Nephron (organoid): ENCODE measurements around the gene SERPINB5.

Experiments
- H3K27ac Mint-ChIP-seq, 3 experiments: 2 replicates each; pipeline ENCODE4 v1.8.0; 2020; ENCODE audit warnings: mixed read lengths in 3 of 3, mild to moderate bottlenecking in 2 of 3, moderate library complexity in 1 of 3
- H3K27me3 Mint-ChIP-seq: 2 replicates; pipeline ENCODE4 v1.8.0; 2021; ENCODE audit warnings: low read depth, mild to moderate bottlenecking, moderate library complexity, mixed read lengths
- H3K36me3 Mint-ChIP-seq: 2 replicates; pipeline ENCODE4 v1.8.0; 2020; ENCODE audit warnings: low read depth, mixed read lengths
- H3K4me1 Mint-ChIP-seq: 2 replicates; pipeline ENCODE4 v1.8.0; 2020; ENCODE audit warnings: mixed read lengths
- H3K4me3 Mint-ChIP-seq, 3 experiments: 2 replicates each; pipeline ENCODE4 v1.8.0; 2020; ENCODE audit warnings: mild to moderate bottlenecking in 3 of 3, mixed read lengths in 3 of 3, moderate library complexity in 2 of 3
- H3K9me3 Mint-ChIP-seq: 2 replicates; pipeline ENCODE4 v1.8.0; 2020; ENCODE audit warnings: mixed read lengths
- TF ChIP-seq, protein P1 (sequence below), 3 experiments: fragments of 200-600 bp; sonication (generic); IDR thresholded peaks; one replicate each; pipeline ENCODE4 v1.5.0; 2021; ENCODE audit warnings: antibody characterized with exemption in 3 of 3; ENCODE audit not compliant: unreplicated experiment in 3 of 3

SERPINB5 gene

DNA sequence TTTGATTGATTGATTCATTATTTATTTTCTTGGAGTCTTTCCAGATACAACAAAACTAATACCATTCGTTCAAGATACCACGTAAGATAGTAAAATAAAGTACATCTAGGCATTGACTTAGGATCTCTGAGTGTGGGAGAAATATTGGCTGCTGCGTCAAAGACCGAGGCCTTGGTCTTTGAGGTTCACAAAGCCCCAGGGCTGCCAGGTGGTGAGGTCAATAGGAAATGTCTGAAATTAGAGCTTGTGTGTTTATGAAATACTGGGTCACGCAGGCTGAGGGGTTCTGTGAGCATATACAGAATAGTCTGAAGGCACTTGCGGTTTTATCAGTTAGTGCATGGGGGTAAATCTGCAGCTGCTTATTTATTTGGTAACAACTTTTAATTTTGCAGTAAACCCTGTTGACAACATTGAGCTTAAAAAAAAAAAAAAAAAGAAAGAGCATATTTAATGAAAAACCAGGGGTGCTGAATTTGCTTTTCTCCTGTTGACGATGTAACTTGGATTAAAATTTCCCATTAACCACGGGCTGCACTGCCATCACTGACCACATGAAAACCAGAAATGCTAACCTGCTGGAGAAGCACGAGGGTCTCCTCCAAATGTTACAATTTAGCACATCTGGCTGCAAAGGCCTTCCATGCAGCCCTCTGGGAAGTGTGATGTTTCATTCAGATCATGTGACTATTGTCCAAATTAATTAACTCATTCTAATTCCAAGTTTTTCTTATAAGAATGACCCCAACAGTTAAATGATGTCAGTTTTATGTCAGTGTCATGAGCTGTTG, 38.3 kb downstream of the SERPINB5 start:
- H3K27ac Mint-ChIP-seq: no peak overlapping the region
- H3K4me1 Mint-ChIP-seq: no peaks in the 10 kb centered on the region
- H3K9me3 Mint-ChIP-seq: no peaks in the 10 kb centered on the region
- H3K36me3 Mint-ChIP-seq: no peaks in the 10 kb centered on the region
- TF ChIP-seq, protein P1, sequence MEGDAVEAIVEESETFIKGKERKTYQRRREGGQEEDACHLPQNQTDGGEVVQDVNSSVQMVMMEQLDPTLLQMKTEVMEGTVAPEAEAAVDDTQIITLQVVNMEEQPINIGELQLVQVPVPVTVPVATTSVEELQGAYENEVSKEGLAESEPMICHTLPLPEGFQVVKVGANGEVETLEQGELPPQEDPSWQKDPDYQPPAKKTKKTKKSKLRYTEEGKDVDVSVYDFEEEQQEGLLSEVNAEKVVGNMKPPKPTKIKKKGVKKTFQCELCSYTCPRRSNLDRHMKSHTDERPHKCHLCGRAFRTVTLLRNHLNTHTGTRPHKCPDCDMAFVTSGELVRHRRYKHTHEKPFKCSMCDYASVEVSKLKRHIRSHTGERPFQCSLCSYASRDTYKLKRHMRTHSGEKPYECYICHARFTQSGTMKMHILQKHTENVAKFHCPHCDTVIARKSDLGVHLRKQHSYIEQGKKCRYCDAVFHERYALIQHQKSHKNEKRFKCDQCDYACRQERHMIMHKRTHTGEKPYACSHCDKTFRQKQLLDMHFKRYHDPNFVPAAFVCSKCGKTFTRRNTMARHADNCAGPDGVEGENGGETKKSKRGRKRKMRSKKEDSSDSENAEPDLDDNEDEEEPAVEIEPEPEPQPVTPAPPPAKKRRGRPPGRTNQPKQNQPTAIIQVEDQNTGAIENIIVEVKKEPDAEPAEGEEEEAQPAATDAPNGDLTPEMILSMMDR (IDR thresholded peaks at IDR 0.05; ENCODE audit: unreplicated experiment in 3 of 3): peak; percentile 25 to 37 (median 28)
- H3K27me3 Mint-ChIP-seq: peaks cover 23% of the 10 kb centered on the region
- H3K4me3 Mint-ChIP-seq: no peak overlapping the region

DNA sequence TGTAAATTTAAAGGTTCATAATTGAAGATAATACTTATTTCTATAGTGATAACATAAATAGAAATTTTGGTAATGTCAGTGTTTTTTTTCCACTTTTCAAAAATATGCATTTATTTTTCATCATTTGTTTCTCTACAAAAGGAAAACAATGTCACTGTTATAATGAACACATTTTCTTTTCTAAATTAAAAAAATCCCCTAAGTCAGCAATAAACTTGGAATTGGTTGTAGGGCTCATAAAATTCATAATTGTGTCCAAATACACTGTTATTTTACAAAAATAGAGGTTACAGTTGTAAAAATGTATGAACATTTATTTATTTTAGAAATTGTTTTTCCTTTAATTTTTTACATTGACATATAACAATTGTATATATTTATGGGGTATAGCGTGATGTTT, 39.0 kb downstream of the SERPINB5 start:
- TF ChIP-seq, protein P1 (IDR thresholded peaks at IDR 0.05; ENCODE audit: unreplicated experiment in 3 of 3): no peak
- no peak overlapping the region for H3K4me3 Mint-ChIP-seq
- no peak overlapping the region for H3K27ac Mint-ChIP-seq
- H3K36me3 Mint-ChIP-seq: no peaks in the 10 kb centered on the region
- H3K27me3 Mint-ChIP-seq: peaks cover 26% of the 10 kb centered on the region
- no peaks in the 10 kb centered on the region for H3K9me3 Mint-ChIP-seq
- H3K4me1 Mint-ChIP-seq: no peaks in the 10 kb centered on the region

DNA sequence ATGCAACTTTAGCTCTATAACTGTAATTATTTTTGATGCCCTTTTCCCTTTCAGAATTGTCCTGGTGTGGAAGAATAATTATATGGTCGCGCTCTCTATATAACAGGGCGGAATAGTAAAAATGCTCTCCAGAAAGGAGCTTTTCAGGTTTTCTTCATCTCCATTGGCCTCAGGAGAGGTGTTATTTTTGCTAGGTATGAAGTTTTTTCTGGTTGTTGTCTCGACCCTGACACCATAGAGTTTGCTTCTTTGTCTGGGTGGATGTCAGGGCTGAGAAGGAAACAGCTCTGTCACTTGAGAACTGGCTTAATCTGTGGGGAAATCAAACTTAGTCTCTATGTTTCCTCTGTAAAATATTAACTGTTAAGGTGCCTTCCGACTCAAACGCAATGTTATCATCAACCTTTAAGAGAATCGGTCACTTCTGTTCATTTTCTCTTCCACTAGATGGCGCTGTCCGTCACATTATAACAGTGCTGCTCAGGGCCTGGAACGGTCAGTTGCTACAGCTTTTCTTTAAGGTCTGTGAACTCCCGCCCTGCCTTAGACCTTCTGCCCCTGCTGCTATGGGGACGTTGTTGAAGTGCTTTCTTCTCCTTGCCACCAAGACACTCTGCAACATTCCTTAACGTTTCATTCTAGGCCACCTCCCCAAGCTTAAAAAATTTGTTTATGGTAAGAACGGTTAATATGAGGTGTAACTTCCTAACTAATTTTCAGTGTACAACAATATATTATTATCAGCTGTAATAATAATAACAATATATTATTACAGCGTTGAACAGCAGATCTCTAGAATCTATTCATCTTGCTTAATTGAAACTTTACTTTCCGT, 41.6 kb downstream of the SERPINB5 start:
- Mint-ChIP-seq H3K9me3 (no peaks in the 10 kb centered on the region), H3K36me3 (no peaks in the 10 kb centered on the region), H3K27me3 (peaks cover 12% of the 10 kb centered on the region), H3K4me3 (no peak overlapping the region), H3K27ac (no peak overlapping the region), H3K4me1 (no peaks in the 10 kb centered on the region)
- TF ChIP-seq, protein P1 (IDR thresholded peaks at IDR 0.05; ENCODE audit: unreplicated experiment in 3 of 3): peak; percentile 77 to 79 (median 78)

DNA sequence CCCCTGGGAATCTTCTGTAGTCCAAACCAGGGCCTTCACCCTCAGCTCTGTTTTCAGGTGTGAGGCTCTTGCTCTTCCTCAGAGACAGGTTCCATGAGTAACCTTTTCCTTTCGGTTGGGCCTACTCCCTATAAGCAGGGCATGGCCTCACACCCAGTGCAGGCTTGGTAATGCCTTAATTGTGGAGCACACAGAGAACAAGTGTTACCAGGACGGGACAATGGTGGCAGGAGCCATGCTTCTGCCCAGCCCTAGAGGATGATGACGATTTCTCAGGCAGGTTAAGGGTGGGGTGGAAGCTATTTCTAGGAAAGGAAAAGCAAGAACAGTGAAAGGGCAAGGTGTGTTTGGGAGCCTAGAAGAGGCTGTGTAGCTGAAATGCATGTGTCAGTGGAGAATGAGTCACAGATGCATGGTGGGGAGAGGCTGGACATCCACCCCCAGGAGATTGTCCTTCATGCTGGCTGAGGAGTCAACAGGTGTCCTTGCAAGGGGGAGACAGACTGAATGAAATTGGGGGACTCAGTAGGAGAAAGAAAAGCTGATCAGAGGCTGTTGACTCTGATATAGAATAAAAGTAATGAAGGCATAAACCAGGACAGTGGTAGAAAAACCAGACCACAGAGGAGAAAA, 43.4 kb downstream of the SERPINB5 start:
- Mint-ChIP-seq H3K4me3 (no peak overlapping the region), H3K27me3 (peaks cover 3% of the 10 kb centered on the region), H3K36me3 (no peaks in the 10 kb centered on the region), H3K27ac (no peak overlapping the region), H3K4me1 (no peaks in the 10 kb centered on the region), H3K9me3 (no peaks in the 10 kb centered on the region)
- TF ChIP-seq, protein P1 (IDR thresholded peaks at IDR 0.05; ENCODE audit: unreplicated experiment in 3 of 3): no peak

DNA sequence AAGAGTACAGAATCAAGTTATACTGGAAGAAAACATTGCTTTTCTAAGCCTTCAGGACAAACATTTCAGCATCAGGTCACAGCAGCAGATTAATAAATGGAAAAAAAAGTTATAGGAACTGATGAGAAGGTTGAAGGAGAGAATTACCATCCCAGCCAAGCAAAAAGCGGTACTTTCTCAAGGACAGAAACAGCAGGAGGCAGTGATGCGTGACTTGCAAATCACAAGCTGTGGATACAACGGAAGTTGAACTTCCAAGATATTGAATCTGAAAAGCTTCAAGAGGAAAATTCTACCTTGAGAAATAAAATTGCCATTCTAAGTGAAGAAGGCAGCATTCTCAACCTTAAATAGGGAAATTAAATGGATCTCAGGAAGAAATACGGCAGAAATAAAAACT, 46.9 kb downstream of the SERPINB5 start:
- TF ChIP-seq, protein P1 (IDR thresholded peaks at IDR 0.05; ENCODE audit: unreplicated experiment in 3 of 3): no peak
- H3K9me3 Mint-ChIP-seq: no peaks in the 10 kb centered on the region
- H3K36me3 Mint-ChIP-seq: no peaks in the 10 kb centered on the region
- no peaks in the 10 kb centered on the region for H3K4me1 Mint-ChIP-seq
- peaks cover 3% of the 10 kb centered on the region for H3K27me3 Mint-ChIP-seq
- H3K4me3 Mint-ChIP-seq: no peak overlapping the region
- no peak overlapping the region for H3K27ac Mint-ChIP-seq
